B cell (primary cell): ENCODE data around the gene TMEM132A.

ENCODE experiments used
- EZH2 ChIP-seq: IDR thresholded peaks from 2 replicates; pipeline ENCODE4 v1.6.1; 2012; ENCODE audit warnings: borderline replicate concordance, low read depth, mild to moderate bottlenecking, moderate library complexity, low read length; ENCODE audit not compliant: insufficient read depth, poor library complexity, severe bottlenecking
- TF ChIP-seq, protein P1 (sequence below): fragments of 200-600 bp; IDR thresholded peaks from one replicate; pipeline ENCODE4 v1.8.0; 2022; ENCODE audit warnings: antibody characterized with exemption, mild to moderate bottlenecking

DNA sequence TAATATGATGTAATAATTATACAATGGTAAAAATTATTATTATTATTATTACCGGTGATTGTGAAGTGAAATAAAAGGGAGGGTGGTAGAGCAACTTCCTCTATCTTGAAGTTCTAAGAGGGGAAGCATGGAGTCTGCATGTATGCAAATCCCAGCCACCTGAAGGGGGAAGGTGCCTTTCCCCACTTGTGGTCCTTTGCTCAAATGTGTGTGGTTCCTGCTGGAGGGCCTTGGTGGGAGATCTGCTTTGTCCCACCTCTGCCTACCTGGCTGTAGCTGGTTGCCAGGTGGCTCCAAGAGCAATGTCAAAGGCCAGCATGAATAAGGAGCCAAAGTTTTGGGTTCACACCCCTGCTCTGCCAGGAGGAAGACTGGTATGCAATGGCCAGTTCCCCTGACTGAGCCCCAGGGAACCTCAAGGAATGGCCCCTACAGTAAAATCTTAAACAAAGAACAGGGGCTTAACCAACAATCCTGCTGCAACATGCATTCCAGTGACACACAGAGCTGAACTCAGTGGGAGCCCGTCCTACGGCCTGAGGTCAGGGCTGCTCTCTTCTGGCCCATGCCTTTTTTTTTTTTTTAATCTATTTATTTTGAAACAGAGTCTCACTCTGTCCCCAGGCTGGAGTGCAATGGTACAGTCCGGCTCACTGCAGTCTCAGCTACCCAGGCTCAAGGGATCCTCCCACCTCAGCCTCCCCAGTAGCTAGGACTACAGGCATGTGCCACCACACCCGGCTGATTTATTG is 8.5 kb downstream of the TMEM132A start:
- TF ChIP-seq, protein P1, sequence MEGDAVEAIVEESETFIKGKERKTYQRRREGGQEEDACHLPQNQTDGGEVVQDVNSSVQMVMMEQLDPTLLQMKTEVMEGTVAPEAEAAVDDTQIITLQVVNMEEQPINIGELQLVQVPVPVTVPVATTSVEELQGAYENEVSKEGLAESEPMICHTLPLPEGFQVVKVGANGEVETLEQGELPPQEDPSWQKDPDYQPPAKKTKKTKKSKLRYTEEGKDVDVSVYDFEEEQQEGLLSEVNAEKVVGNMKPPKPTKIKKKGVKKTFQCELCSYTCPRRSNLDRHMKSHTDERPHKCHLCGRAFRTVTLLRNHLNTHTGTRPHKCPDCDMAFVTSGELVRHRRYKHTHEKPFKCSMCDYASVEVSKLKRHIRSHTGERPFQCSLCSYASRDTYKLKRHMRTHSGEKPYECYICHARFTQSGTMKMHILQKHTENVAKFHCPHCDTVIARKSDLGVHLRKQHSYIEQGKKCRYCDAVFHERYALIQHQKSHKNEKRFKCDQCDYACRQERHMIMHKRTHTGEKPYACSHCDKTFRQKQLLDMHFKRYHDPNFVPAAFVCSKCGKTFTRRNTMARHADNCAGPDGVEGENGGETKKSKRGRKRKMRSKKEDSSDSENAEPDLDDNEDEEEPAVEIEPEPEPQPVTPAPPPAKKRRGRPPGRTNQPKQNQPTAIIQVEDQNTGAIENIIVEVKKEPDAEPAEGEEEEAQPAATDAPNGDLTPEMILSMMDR, result no peak
- no peak for TF ChIP-seq EZH2
